ENCODE results near the gene CREB5. TPM values are rescaled to one million over a fixed set of nuclear protein-coding genes. Genes with fewer than 3 reads are reported as not detected.

The CREB5 gene
- total and polyA plus RNA-seq, 7 donors: 0.80 to 42.1 (median 4.6) TPM

DNA sequence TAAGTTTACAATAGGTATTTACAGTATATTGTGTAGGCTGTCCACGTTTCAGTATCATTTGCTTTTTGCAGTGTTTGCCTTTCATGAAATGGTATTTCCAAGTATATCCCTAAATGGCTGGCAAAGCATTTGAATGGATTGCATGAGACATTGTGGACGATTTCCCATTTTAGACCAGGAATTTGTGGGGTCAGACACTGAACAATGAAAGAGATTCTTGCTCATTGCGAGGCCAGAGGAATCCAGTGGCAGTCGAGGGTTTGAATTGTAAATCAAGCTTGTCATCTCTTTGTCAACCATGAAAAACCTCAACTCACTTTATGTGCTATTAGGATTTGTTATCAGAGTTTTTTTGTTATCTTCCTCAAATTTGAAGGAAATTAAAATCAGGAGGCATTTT is 70.8 kb downstream of the CREB5 start:
- no peaks in the 10 kb centered on the region for H3K27me3 ChIP-seq
- WGBS, 2 donors: 41 to 59% methylated on average over 4 of the region's 4 CpGs
- H3K4me3 ChIP-seq: no peak overlapping the region
- H3K27ac ChIP-seq: no peak overlapping the region
- no peak for TF ChIP-seq POLR2A (IDR thresholded peaks at IDR 0.05)
- no peak for TF ChIP-seq POLR2AphosphoS5 (IDR thresholded peaks at IDR 0.05)
- TF ChIP-seq, protein P1, sequence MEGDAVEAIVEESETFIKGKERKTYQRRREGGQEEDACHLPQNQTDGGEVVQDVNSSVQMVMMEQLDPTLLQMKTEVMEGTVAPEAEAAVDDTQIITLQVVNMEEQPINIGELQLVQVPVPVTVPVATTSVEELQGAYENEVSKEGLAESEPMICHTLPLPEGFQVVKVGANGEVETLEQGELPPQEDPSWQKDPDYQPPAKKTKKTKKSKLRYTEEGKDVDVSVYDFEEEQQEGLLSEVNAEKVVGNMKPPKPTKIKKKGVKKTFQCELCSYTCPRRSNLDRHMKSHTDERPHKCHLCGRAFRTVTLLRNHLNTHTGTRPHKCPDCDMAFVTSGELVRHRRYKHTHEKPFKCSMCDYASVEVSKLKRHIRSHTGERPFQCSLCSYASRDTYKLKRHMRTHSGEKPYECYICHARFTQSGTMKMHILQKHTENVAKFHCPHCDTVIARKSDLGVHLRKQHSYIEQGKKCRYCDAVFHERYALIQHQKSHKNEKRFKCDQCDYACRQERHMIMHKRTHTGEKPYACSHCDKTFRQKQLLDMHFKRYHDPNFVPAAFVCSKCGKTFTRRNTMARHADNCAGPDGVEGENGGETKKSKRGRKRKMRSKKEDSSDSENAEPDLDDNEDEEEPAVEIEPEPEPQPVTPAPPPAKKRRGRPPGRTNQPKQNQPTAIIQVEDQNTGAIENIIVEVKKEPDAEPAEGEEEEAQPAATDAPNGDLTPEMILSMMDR (IDR thresholded peaks at IDR 0.05): no peak
- no peaks in the 10 kb centered on the region for H3K9me3 ChIP-seq
- H3K4me1 ChIP-seq: no peaks in the 10 kb centered on the region
- no peak for DNase-seq
- no peaks in the 10 kb centered on the region for H3K36me3 ChIP-seq
- intact Hi-C loops (cut with DNase I): no loop called here

DNA sequence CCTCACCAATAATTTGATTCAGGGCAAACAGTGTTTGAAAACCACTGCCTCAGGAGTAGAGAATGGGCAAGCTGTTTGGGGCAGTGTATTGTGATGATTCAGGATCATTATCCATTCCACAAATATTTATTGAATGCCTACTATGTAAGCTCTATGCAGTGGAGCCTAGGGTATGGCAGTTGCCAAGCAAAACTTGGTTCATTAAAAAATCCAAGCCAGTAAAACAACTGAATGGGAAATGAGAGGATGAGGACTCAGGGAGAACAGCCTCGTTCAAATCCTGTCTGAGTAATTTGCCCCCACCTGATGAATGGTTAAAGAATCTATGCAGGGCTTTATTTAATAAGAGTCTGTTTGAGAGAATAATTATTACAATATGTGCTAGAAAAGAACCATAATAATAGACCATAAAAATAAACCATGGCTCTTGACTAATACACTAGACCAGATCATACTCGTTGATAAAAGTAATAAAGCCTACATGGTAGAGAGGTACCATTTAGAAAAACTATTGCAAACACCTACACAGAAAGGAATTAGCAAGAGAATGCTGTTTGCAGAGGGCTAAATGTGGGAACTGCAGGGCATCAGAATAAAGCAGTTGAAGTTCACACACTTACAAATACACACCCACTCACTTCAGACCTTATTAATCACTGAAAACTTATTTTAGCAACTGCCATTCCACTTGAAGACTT is 71.7 kb downstream of the CREB5 start:
- Histone ChIP-seq H3K27ac (no peak overlapping the region), H3K9me3 (no peaks in the 10 kb centered on the region), H3K4me3 (no peak overlapping the region), H3K27me3 (no peaks in the 10 kb centered on the region), H3K36me3 (no peaks in the 10 kb centered on the region), H3K4me1 (no peaks in the 10 kb centered on the region)
- no peak for DNase-seq
- intact Hi-C loops (cut with DNase I): no loop called here
- no peak for TF ChIP-seq POLR2AphosphoS5 (IDR thresholded peaks at IDR 0.05)
- TF ChIP-seq, protein P1 (IDR thresholded peaks at IDR 0.05): no peak
- TF ChIP-seq EP300 (IDR thresholded peaks at IDR 0.05): no peak
- 44 to 79% methylated on average over 2 of the region's 2 CpGs for WGBS, 2 donors

DNA sequence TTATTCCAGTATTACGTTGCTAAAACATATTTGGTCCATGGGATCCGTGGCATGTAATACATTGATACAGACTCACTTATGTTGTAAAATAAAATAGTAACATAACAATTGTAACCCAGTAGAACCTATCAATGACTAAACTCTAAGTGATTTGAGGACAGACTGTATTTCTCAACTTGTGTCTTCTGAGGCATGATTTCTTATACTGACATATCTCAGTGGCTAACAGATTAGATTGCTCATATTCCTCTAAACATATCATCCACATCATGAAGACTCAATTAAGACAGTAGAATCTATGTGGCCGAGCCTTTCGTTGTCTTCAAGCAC is 72.3 kb downstream of the CREB5 start:
- no peak overlapping the region for H3K27ac ChIP-seq
- no peaks in the 10 kb centered on the region for H3K9me3 ChIP-seq
- no peak overlapping the region for H3K4me3 ChIP-seq
- intact Hi-C loops (cut with DNase I): no loop called here
- no peak for TF ChIP-seq POLR2AphosphoS5 (IDR thresholded peaks at IDR 0.05)
- TF ChIP-seq POLR2A (IDR thresholded peaks at IDR 0.05): no peak
- TF ChIP-seq, protein P1 (IDR thresholded peaks at IDR 0.05): no peak
- TF ChIP-seq EP300 (IDR thresholded peaks at IDR 0.05): no peak
- no peaks in the 10 kb centered on the region for H3K27me3 ChIP-seq
- WGBS, 2 donors: 90% methylated on average over 4 of the region's 4 CpGs
- no peaks in the 10 kb centered on the region for H3K4me1 ChIP-seq
- no peak for DNase-seq
- no peaks in the 10 kb centered on the region for H3K36me3 ChIP-seq

DNA sequence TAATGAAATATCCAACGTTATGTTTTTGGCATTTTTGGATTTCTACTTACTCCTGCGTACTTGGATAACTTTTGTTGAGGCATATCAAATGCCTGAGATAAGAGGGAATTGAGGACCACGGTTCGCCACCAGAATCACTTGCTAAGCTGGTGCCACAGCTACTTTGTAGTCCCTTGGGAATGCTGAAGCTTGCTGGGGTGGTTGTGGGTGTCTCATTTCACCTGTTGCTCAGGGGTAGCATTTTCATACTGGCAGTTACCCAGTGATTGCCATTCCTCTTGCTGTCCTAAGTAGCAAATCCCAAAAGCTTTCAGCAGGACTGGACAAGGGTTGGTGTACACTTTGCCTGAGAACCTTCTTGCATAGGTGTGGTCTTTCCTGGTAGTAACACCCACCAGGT is 75.2 kb downstream of the CREB5 start:
- WGBS, 2 donors: 93 to 94% methylated on average over 4 of the region's 4 CpGs
- no peak for TF ChIP-seq EP300 (IDR thresholded peaks at IDR 0.05)
- no peak overlapping the region for H3K4me3 ChIP-seq
- H3K36me3 ChIP-seq: no peaks in the 10 kb centered on the region
- intact Hi-C loops (cut with DNase I): no loop called here
- DNase-seq: no peak
- no peaks in the 10 kb centered on the region for H3K27me3 ChIP-seq
- H3K27ac ChIP-seq: no peak overlapping the region
- no peaks in the 10 kb centered on the region for H3K9me3 ChIP-seq
- H3K4me1 ChIP-seq: no peaks in the 10 kb centered on the region

DNA sequence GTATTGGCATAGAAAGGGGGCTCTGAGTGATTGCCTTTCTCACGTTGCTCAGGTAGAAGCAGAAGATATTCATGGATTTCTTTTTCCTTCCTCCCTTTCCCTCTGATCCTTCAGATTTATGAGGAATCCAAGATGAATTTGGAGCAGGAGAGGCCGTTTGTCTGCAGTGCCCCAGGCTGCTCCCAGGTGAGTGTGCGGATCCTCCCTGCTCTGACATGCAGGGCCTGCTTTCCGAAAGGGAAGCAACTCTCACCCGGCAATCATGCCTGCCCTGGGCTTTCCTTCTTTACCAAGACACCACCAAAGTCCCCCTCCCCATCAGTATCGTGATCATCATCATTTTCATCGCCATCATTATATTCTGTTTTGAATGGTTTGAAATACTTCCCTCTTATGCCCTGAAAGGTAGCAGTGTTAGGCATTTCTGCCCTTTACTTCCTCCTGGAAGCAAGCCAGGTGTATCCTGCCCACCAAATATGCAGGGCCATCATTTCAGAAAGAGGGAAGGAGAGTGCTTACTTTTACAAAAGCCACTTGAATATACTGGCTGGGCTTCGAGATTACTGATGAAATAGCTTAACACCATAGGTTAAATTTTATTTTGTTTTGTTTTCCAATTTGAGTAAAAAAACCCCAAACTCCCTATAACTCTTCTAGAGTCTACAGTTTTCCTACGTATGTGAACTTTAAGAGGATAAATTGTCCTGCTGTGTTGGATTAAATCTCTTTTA is 75.9 kb downstream of the CREB5 start:
- intact Hi-C loops (cut with DNase I): no loop called here

More for the DNA sequence above, 75.9 kb downstream of the CREB5 start:
- Histone ChIP-seq H3K27me3 (no peaks in the 10 kb centered on the region), H3K36me3 (no peaks in the 10 kb centered on the region), H3K4me3 (no peak overlapping the region), H3K9me3 (no peaks in the 10 kb centered on the region), H3K27ac (no peak overlapping the region), H3K4me1 (no peaks in the 10 kb centered on the region)
- WGBS, 2 donors: 49 to 58% methylated on average over 9 of the region's 9 CpGs
- DNase-seq: no peak
- TF ChIP-seq, protein P1 (IDR thresholded peaks at IDR 0.05): no peak
- TF ChIP-seq POLR2A (IDR thresholded peaks at IDR 0.05): no peak
- TF ChIP-seq POLR2AphosphoS5 (IDR thresholded peaks at IDR 0.05): no peak
- TF ChIP-seq EP300 (IDR thresholded peaks at IDR 0.05): no peak
